GM19324 (cell line): Measurements from ENCODE around the gene DENND2C.

Source experiments
- ATAC-seq: cut with Tn5 transposase; IDR thresholded peaks from one replicate; pipeline ENCODE4 v1.9.1; 2021; ENCODE audit warnings: mild to moderate bottlenecking, moderate library complexity; ENCODE audit not compliant: unreplicated experiment, low FRiP score

DENND2C gene

GRCh38 chr1:114669562-114670082 lies at the start of gene DENND2C:
TSS of gene DENND2C (minus strand) at chr1:114670049. CDS start at chr1:114625984, 44,065 bp downstream.
- ATAC-seq = peak; percentile 54

- ATAC-seq = no peak
Measured at GRCh38 chr1:114719424-114719787, 49.6 kb upstream of the DENND2C start.

- no peak for ATAC-seq
Measured at GRCh38 chr1:114718661-114719423, 49.0 kb upstream of the DENND2C start.

GRCh38 chr1:114716304-114717170 lies 46.7 kb upstream of the DENND2C start, which contains the start of gene NRAS:
TSS of gene NRAS (minus strand) at chr1:114716771. CDS start at chr1:114716160, 611 bp downstream.
- peak; percentile 96 for ATAC-seq

- no peak for ATAC-seq
Measured at GRCh38 chr1:114715952-114716303, 46.1 kb upstream of the DENND2C start.

GRCh38 chr1:114712977-114713376 lies 43.1 kb upstream of the DENND2C start:
- ATAC-seq = no peak

- ATAC-seq = no peak
Measured at GRCh38 chr1:114710360-114710759, 40.5 kb upstream of the DENND2C start.

GRCh38 chr1:114707604-114708003 lies 37.8 kb upstream of the DENND2C start:
- no peak for ATAC-seq

- no peak for ATAC-seq
Measured at GRCh38 chr1:114703242-114703641, 33.4 kb upstream of the DENND2C start.

- ATAC-seq = no peak
Measured at GRCh38 chr1:114702737-114703136, 32.9 kb upstream of the DENND2C start.

GRCh38 chr1:114701931-114702330 lies 32.1 kb upstream of the DENND2C start:
- ATAC-seq = no peak

- no peak for ATAC-seq
Measured at GRCh38 chr1:114700036-114700600, 30.3 kb upstream of the DENND2C start.

- no peak for ATAC-seq
Measured at GRCh38 chr1:114696810-114697209, 27.0 kb upstream of the DENND2C start.

- ATAC-seq = no peak
Measured at GRCh38 chr1:114695430-114696058, 25.7 kb upstream of the DENND2C start, which contains the start of gene AMPD1. TSS of gene AMPD1 (minus strand) at chr1:114695546. CDS start at chr1:114695471, 75 bp downstream.

- no peak for ATAC-seq
Measured at GRCh38 chr1:114694540-114695310, 24.9 kb upstream of the DENND2C start.

- no peak for ATAC-seq
Measured at GRCh38 chr1:114692947-114693346, 23.1 kb upstream of the DENND2C start.

- no peak for ATAC-seq
Measured at GRCh38 chr1:114691061-114691460, 21.2 kb upstream of the DENND2C start.

GRCh38 chr1:114690148-114690547 lies 20.3 kb upstream of the DENND2C start:
- ATAC-seq = no peak

GRCh38 chr1:114688526-114688925 lies 18.7 kb upstream of the DENND2C start:
- no peak for ATAC-seq

- no peak for ATAC-seq
Measured at GRCh38 chr1:114685851-114686250, 16.0 kb upstream of the DENND2C start.
